GM23338 (cell line): ENCODE data around the gene TRIM67. TPM values are rescaled to one million over a fixed set of nuclear protein-coding genes. Genes with fewer than 3 reads are reported as not detected.

ENCODE experiments used
- ATAC-seq: fragments of 200-7000 bp; cut with Tn5 transposase; 3 replicates; pipeline ENCODE4 v1.9.1; 2020
- DNase-seq: peaks from one replicate; pipeline ENCODE4 v3.0.0-alpha.2; 2015; ENCODE audit warnings: low spot score
- H2AFZ ChIP-seq: fragments of 200-600 bp; sonication (generic); 2 replicates; pipeline ENCODE4 v1.8.0; 2016; ENCODE audit warnings: antibody characterized with exemption, mild to moderate bottlenecking, moderate library complexity
- H3F3A ChIP-seq: fragments of 200-600 bp; sonication (generic); replicated peaks from 2 replicates; pipeline ENCODE4 v1.8.0; 2017; ENCODE audit warnings: antibody characterized with exemption, mixed run types, low read depth
- H3K27ac ChIP-seq: fragments of 200-600 bp; sonication (generic); 2 replicates; pipeline ENCODE4 v1.6.1; 2016; ENCODE audit warnings: low read depth
- H3K27me3 ChIP-seq: fragments of 200-600 bp; sonication (generic); 2 replicates; pipeline ENCODE4 v1.8.0; 2016; ENCODE audit warnings: mild to moderate bottlenecking, mixed run types, moderate library complexity; ENCODE audit not compliant: insufficient read depth
- H3K36me3 ChIP-seq: fragments of 200-600 bp; sonication (generic); 2 replicates; pipeline ENCODE4 v1.8.0; 2016; ENCODE audit warnings: mild to moderate bottlenecking; ENCODE audit not compliant: insufficient read depth
- H3K4me1 ChIP-seq: fragments of 200-600 bp; sonication (generic); 2 replicates; pipeline ENCODE4 v1.8.0; 2016; ENCODE audit warnings: mild to moderate bottlenecking, moderate library complexity; ENCODE audit not compliant: insufficient read depth
- H3K4me2 ChIP-seq: fragments of 200-600 bp; sonication (generic); 2 replicates; pipeline ENCODE4 v1.7.1; 2017; ENCODE audit warnings: mixed run types
- H3K4me3 ChIP-seq: fragments of 200-600 bp; sonication (generic); 2 replicates; pipeline ENCODE4 v1.6.1; 2016; ENCODE audit warnings: mixed run types
- H3K79me2 ChIP-seq: fragments of 200-600 bp; sonication (generic); replicated peaks from 2 replicates; pipeline ENCODE4 v1.8.0; 2017; ENCODE audit warnings: mild to moderate bottlenecking; ENCODE audit not compliant: insufficient read depth
- H3K9me2 ChIP-seq: fragments of 200-600 bp; sonication (generic); 2 replicates; pipeline ENCODE4 v1.8.0; 2017; ENCODE audit not compliant: insufficient read depth
- H4K20me1 ChIP-seq: fragments of 200-600 bp; sonication (generic); replicated peaks from 2 replicates; pipeline ENCODE4 v1.8.0; 2017; ENCODE audit warnings: mild to moderate bottlenecking; ENCODE audit not compliant: insufficient read depth
- H3K27ac Mint-ChIP-seq: 2 replicates; pipeline ENCODE4 v1.8.0; 2020; ENCODE audit warnings: inconsistent platforms, mild to moderate bottlenecking, moderate library complexity, mixed read lengths
- H3K27me3 Mint-ChIP-seq: 3 replicates; pipeline ENCODE4 v1.8.0; 2022; ENCODE audit warnings: low read depth, mild to moderate bottlenecking, moderate library complexity, mixed read lengths, inconsistent platforms; ENCODE audit not compliant: insufficient read depth, poor library complexity
- H3K36me3 Mint-ChIP-seq: 3 replicates; pipeline ENCODE4 v1.8.0; 2021; ENCODE audit warnings: low read depth, mild to moderate bottlenecking, inconsistent platforms, moderate library complexity, mixed read lengths
- H3K4me1 Mint-ChIP-seq: 3 replicates; pipeline ENCODE4 v1.8.0; 2020; ENCODE audit warnings: mild to moderate bottlenecking, inconsistent platforms, mixed read lengths
- H3K4me3 Mint-ChIP-seq: 3 replicates; pipeline ENCODE4 v1.8.0; 2021; ENCODE audit warnings: moderate library complexity, mild to moderate bottlenecking, inconsistent platforms, mixed read lengths
- H3K9me3 Mint-ChIP-seq: 3 replicates; pipeline ENCODE4 v1.8.0; 2020; ENCODE audit warnings: moderate library complexity, mild to moderate bottlenecking, inconsistent platforms, mixed read lengths
- CREB1 ChIP-seq: fragments of 250-450 bp; sonication (Bioruptor Pico); IDR thresholded peaks from 2 replicates; pipeline ENCODE4 v1.5.0; 2020; ENCODE audit warnings: low read depth, mild to moderate bottlenecking, moderate library complexity
- CTCF ChIP-seq, 2 experiments: fragments of 200-600 bp in 1 of 2; sonication (generic) in 1 of 2; conservative IDR thresholded peaks; 2 replicates each; pipeline versions ENCODE4 v1.5.1 to v1.6.1; 2016 to 2017; ENCODE audit warnings: antibody characterized with exemption in 2 of 2, low read depth in 2 of 2, mild to moderate bottlenecking in 2 of 2, moderate library complexity in 1 of 2
- ETS1 ChIP-seq: IDR thresholded peaks from 2 replicates; pipeline ENCODE4 v1.6.1; 2016; ENCODE audit warnings: antibody characterized with exemption
- EZH2 ChIP-seq: fragments of 200-600 bp; sonication (generic); IDR thresholded peaks from one replicate; pipeline ENCODE4 v1.8.0; 2017; ENCODE audit warnings: antibody characterized with exemption, mild to moderate bottlenecking, low read depth; ENCODE audit not compliant: unreplicated experiment
- EZH2phosphoT487 ChIP-seq: fragments of 200-600 bp; sonication (generic); IDR thresholded peaks from one replicate; pipeline ENCODE4 v1.8.1; 2018; ENCODE audit warnings: antibody characterized with exemption; ENCODE audit not compliant: unreplicated experiment
- JUNB ChIP-seq: IDR thresholded peaks from one replicate; pipeline ENCODE4 v1.6.1; 2016; ENCODE audit warnings: antibody characterized with exemption; ENCODE audit not compliant: unreplicated experiment
- NANOG ChIP-seq: IDR thresholded peaks from 2 replicates; pipeline ENCODE4 v1.6.1; 2016; ENCODE audit warnings: antibody characterized with exemption, borderline replicate concordance
- POLR2AphosphoS5 ChIP-seq: IDR thresholded peaks from 2 replicates; pipeline ENCODE4 v1.6.1; 2016; ENCODE audit warnings: antibody characterized with exemption, low read depth
- REST ChIP-seq: IDR thresholded peaks from one replicate; pipeline ENCODE4 v1.6.1; 2018; ENCODE audit warnings: antibody characterized with exemption; ENCODE audit not compliant: unreplicated experiment
- STAT1 ChIP-seq: IDR thresholded peaks from one replicate; pipeline ENCODE4 v1.6.1; 2016; ENCODE audit warnings: antibody characterized with exemption; ENCODE audit not compliant: unreplicated experiment
- ZNF331 ChIP-seq: fragments of 250-450 bp; sonication (Bioruptor Pico); IDR thresholded peaks from 2 replicates; pipeline ENCODE4 v1.5.0; 2020; ENCODE audit warnings: low read depth, mild to moderate bottlenecking, moderate library complexity
- ZNF462 ChIP-seq: fragments of 250-450 bp; sonication (Bioruptor Pico); IDR thresholded peaks from 2 replicates; pipeline ENCODE4 v1.5.0; 2020; ENCODE audit warnings: mild to moderate bottlenecking, moderate library complexity
- polyA plus RNA-seq: library from polyadenylated mRNA; unstranded; fragments of >200 nt; fragmentation: Nextera tagmentation; extraction: Ambion mirVana; gene quantifications from 2 replicates; pipeline ENCODE4 v1.2.1, GENCODE V29; 2016
- total RNA-seq: library from RNA; depleted of rRNA; stranded (reverse); fragments of >200 nt; shearing (Covaris generic); gene quantifications from 2 replicates; pipeline ENCODE4 v1.2.3, GENCODE V29; 2014

Gene TRIM67
- total and polyA plus RNA-seq, 2 experiments from 2014 or later = 0.03 TPM; not detected in 1

- peaks cover 5% of the 10 kb centered on the region for H3K4me1 Mint-ChIP-seq
- Histone ChIP-seq H3K4me3 (no peak overlapping the region), H4K20me1 (peaks cover 4% of the 10 kb centered on the region; the same call in 1 of the 2 replicates), H2AFZ (no peak overlapping the region), H3K27ac (no peak overlapping the region), H3K36me3 (no peaks in the 10 kb centered on the region), H3K4me2 (no peak overlapping the region), H3K27me3 (no peaks in the 10 kb centered on the region), H3K79me2 (peaks cover 5% of the 10 kb centered on the region; the same call in 1 of the 2 replicates), H3K9me2 (no peaks in the 10 kb centered on the region), H3K4me1 (peaks cover 4% of the 10 kb centered on the region; the same call in 1 of the 2 replicates), H3F3A (no peaks in the 10 kb centered on the region)
- H3K4me3 Mint-ChIP-seq = no peak overlapping the region
- DNase-seq (no peak), ATAC-seq (no peak)
- no peaks in the 10 kb centered on the region for H3K27me3 Mint-ChIP-seq
- no peaks in the 10 kb centered on the region for H3K9me3 Mint-ChIP-seq
- H3K36me3 Mint-ChIP-seq = peaks cover 10% of the 10 kb centered on the region; the same call in 2 of the 3 replicates
- TF ChIP-seq CREB1 (CRISPR knock-in tag) = no peak
- TF ChIP-seq ZNF462 (CRISPR knock-in tag) = no peak
- no peak for TF ChIP-seq ZNF331 (CRISPR knock-in tag)
- TF ChIP-seq CTCF (conservative IDR thresholded peaks at IDR 0.05; ENCODE audit: low read depth in 2 of 2) = no peak
- no peak for TF ChIP-seq POLR2AphosphoS5
- no peak for TF ChIP-seq JUNB
- no peak for TF ChIP-seq NANOG
- TF ChIP-seq STAT1 = no peak
- no peak for TF ChIP-seq ETS1
- no peak for TF ChIP-seq REST
- TF ChIP-seq EZH2 = no peak
- TF ChIP-seq EZH2phosphoT487 = no peak
- no peak overlapping the region for H3K27ac Mint-ChIP-seq
These were observed 75.1 kb downstream of the TRIM67 start for GRCh38 chr1:231236938-231237337.
